RWPE1 (cell line): ENCODE data around the gene ZG16.

ENCODE experiments used
- CTCF ChIA-PET: fragments of 350-600 bp; sonication (Branson Sonifier 250); formaldehyde crosslinking; extraction: SDS; loops from one replicate; lab custom pipeline; 2021; lab: Yijun Ruan, JAX
- POLR2A ChIA-PET: fragments of 400-600 bp; formaldehyde crosslinking; extraction: SDS; loops from one replicate; lab custom pipeline; 2020; ENCODE audit warnings: antibody characterized with exemption; ENCODE audit not compliant: low non-redundant PET; lab: Yijun Ruan, JAX
- DNase-seq: peaks from one replicate; pipeline ENCODE4 v3.0.0; 2012; ENCODE audit warnings: low spot score
- H3K27ac ChIP-seq: fragments of 450-650 bp; 2 replicates; pipeline ENCODE4 v1.5.1; 2017
- TF ChIP-seq, protein P1 (sequence below): fragments of 450-650 bp; conservative IDR thresholded peaks from 2 replicates; pipeline ENCODE4 v1.5.1; 2017; ENCODE audit warnings: low read depth, mild to moderate bottlenecking

The ZG16 gene

DNA sequence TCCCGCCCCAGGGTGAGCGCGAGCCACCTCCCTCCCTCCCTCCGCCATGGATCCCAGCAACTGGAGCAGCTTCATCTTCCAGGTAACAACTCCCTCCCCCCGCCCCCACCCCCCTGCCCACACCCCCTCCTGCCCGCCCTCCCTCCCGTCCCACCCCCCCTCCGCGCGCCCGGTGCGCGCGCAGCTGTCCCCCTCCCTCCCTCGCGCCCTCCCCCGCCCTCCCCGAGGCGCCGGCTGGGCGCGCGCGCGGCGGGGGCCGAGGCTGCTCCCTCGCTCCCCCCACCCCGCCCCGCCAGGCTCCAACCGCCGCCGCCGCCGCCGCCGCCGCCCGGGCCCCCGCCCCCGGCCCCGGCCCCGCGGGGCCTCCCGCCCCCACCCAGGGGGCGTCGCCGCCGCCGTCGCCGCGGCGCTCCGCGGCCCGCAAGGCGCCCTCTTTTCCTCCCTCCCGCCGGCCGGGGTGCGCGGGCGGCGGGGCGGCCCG lies 28.1 kb downstream of the ZG16 start, which contains the start of gene MAZ:
MAZ (plus strand) TSS at position 431 of the 481 bp plus-strand sequence. CDS start 173 bp downstream, outside the sequence.
- ChIA-PET POLR2A (interaction anchor here (2.8 kb wide), 1 partner anchor 10 kb away, joined by 10 read pairs; the partner anchor contains the start of gene PAGR1), CTCF (interaction anchor here (0.6 kb wide), 1 partner anchor 10 kb away, joined by 3 read pairs; the partner anchor contains the start of gene PAGR1)
- DNase-seq, result peak; percentile 89
- TF ChIP-seq, protein P1, sequence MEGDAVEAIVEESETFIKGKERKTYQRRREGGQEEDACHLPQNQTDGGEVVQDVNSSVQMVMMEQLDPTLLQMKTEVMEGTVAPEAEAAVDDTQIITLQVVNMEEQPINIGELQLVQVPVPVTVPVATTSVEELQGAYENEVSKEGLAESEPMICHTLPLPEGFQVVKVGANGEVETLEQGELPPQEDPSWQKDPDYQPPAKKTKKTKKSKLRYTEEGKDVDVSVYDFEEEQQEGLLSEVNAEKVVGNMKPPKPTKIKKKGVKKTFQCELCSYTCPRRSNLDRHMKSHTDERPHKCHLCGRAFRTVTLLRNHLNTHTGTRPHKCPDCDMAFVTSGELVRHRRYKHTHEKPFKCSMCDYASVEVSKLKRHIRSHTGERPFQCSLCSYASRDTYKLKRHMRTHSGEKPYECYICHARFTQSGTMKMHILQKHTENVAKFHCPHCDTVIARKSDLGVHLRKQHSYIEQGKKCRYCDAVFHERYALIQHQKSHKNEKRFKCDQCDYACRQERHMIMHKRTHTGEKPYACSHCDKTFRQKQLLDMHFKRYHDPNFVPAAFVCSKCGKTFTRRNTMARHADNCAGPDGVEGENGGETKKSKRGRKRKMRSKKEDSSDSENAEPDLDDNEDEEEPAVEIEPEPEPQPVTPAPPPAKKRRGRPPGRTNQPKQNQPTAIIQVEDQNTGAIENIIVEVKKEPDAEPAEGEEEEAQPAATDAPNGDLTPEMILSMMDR, result no peak
- peak within 1 kb of the TSS; percentile 99 for H3K27ac ChIP-seq

DNA sequence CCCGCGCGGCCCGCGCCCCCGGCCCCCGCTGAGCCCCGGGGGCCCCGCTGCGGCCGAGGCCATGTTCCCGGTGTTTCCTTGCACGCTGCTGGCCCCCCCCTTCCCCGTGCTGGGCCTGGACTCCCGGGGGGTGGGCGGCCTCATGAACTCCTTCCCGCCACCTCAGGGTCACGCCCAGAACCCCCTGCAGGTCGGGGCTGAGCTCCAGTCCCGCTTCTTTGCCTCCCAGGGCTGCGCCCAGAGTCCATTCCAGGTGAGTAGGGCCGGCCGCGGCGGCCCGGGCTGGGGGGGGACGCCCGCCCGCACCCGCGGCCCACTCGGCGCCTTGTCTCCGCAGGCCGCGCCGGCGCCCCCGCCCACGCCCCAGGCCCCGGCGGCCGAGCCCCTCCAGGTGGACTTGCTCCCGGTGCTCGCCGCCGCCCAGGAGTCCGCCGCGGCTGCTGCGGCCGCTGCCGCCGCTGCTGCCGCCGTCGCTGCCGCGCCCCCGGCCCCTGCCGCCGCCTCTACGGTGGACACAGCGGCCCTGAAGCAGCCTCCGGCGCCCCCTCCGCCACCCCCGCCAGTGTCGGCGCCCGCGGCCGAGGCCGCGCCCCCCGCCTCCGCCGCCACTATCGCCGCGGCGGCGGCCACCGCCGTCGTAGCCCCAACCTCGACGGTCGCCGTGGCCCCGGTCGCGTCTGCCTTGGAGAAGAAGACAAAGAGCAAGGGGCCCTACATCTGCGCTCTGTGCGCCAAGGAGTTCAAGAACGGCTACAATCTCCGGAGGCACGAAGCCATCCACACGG lies 28.8 kb downstream of the ZG16 start:
- ChIA-PET POLR2A (interaction anchor here (0.6 to 2.8 kb wide), 3 partner anchors 9 to 190 kb away, joined by 3 to 10 read pairs (median 4); partner anchors contain the start of genes KIF22 and PAGR1), CTCF (interaction anchor here (0.6 to 1.9 kb wide), 8 partner anchors 9 to 834 kb away, joined by 3 to 8 read pairs (median 3); partner anchors contain the start of gene PAGR1)
- H3K27ac ChIP-seq, result peak overlapping the region; percentile 99
- TF ChIP-seq, protein P1, result no peak
- peak; percentile 48 for DNase-seq

DNA sequence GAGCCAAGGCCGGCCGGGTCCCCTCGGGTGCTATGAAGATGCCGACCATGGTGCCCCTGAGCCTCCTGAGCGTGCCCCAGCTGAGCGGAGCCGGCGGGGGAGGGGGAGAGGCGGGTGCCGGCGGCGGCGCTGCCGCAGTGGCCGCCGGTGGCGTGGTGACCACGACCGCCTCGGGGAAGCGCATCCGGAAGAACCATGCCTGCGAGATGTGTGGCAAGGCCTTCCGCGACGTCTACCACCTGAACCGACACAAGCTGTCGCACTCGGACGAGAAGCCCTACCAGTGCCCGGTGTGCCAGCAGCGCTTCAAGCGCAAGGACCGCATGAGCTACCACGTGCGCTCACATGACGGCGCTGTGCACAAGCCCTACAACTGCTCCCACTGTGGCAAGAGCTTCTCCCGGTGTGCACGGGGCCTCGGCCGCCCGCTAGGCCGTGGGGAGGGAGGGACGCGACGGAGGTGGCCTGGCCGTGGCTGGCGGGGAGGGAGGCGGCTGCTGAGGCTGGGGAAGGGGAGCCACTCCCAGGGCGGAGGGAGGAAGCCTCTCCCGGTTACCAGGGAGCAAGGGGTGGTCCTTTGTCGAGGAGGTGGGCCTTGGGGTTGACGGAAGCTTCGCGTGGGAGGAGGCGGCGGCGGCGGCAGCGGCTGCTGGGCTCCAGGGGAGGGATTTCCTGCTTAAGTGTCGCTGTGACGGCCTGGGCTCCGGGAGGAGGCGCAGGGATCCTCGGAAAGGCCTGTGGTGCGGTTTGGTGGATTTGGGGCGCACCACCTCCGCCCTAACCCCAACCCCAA lies 29.6 kb downstream of the ZG16 start:
- TF ChIP-seq, protein P1, result peak; percentile 52
- H3K27ac ChIP-seq, result peak overlapping the region; percentile 99
- POLR2A ChIA-PET, result interaction anchor here (0.5 to 2.8 kb wide), 7 partner anchors 8 to 282 kb away, joined by 3 to 10 read pairs (median 4); partner anchors contain the start of genes KIF22 and PAGR1
- CTCF ChIA-PET, result interaction anchor here (0.6 to 1.9 kb wide), 11 partner anchors 8 to 835 kb away, joined by 3 to 8 read pairs (median 3); partner anchors contain the start of genes KIF22, MVP and PAGR1
- DNase-seq, result peak; percentile 73

DNA sequence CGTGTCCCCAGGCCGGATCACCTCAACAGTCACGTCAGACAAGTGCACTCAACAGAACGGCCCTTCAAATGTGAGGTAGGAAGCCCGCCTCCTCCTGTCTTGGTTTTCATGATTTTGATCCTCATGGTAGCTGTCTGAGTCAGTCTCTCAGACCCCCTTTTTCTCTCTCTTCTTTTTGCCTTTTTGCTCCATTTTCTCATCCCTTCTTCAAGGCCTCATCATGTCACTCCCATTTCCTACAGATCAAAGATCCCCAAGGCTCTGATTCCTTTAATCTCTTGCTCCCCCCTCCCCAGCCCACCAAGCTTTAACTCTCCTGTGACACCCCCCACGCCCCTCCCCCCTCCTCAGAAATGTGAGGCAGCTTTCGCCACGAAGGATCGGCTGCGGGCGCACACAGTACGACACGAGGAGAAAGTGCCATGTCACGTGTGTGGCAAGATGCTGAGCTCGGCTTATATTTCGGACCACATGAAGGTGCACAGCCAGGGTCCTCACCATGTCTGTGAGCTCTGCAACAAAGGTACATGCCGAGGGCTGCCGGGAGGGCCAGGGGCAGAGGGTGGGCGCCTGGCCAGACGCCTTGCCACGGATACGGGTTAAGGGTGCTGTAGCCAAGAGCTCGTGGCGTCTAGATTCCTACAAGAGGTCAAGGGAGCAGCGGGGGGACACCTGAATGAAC lies 30.3 kb downstream of the ZG16 start:
- H3K27ac ChIP-seq, result peak overlapping the region; percentile 99
- ChIA-PET POLR2A (interaction anchor here (0.5 to 2.8 kb wide), 4 partner anchors 8 to 282 kb away, joined by 3 to 10 read pairs (median 4); partner anchors contain the start of gene PAGR1), CTCF (interaction anchor here (0.7 to 1.9 kb wide), 5 partner anchors 8 to 40 kb away, joined by 3 to 8 read pairs (median 4); partner anchors contain the start of genes KIF22 and MVP)
- no peak for DNase-seq
- TF ChIP-seq, protein P1, result no peak

DNA sequence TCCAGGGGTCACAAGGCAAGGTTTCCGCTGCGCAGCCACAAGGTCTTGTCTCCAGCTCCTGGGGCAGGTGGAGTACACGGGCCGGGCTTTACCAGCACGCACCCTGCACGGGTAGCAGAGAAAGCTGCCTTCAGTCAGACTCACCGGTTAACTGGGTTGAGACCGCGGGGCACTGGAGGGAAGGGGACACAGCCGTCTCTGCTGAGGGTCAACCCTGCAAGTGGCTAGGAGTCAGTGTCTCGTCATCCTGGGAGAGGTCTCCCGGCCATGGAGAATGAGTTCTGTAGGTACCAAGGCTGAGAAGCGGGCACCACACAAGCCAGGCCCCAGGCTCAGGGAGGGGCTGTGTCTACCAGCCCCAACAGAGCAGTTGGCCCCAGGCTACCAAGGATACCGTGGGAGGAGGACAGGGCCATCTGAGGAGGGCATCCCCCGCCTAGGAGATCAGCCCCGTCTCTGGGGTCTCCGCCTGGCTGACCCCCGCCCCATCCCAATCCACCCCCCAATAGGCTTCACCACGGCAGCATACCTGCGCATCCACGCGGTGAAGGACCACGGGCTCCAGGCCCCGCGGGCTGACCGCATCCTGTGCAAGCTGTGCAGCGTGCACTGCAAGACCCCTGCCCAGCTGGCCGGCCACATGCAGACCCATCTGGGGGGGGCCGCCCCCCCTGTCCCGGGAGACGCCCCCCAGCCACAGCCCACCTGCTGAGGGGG lies 31.1 kb downstream of the ZG16 start:
- H3K27ac ChIP-seq, result peak overlapping the region; percentile 99
- no peak for DNase-seq
- ChIA-PET POLR2A (interaction anchor here (0.7 kb wide), 1 partner anchor 257 kb away, joined by 12 read pairs; no protein-coding TSS in a partner anchor), CTCF (interaction anchor here (1.5 to 1.9 kb wide), 2 partner anchors 11 to 39 kb away, joined by 3 to 8 read pairs; partner anchors contain the start of gene MVP)
- TF ChIP-seq, protein P1, result no peak
